ENCODE data around the gene VWA1.
"Not testable (repeated sequence)": the region's sequence is repeated elsewhere in the genome, so short reads cannot be mapped to it uniquely, and the experiment has no call there.

The VWA1 gene

DNA sequence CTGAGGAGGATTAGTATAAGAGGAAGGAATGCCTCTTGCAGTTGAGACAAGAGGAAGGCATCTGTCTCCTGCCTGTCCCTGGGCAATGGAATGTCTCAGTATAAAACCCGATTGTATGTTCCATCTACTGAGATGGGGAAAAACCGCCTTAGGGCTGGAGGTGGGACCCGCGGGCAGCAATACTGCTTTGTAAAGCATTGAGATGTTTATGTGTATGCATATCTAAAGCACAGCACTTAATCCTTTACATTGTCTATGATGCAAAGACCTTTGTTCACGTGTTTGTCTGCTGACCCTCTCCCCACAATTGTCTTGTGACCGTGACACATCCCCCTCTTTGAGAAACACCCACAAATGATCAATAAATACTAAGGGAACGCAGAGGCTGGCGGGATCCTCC lies 25.3 kb upstream of the VWA1 start:
- H3K4me3 ChIP-seq: peak overlapping the region; percentile 22
- H3K27me3 ChIP-seq (ENCODE audit: low read depth); in situ Hi-C loops (cut with MboI; ENCODE audit: low sequenced_read_pairs); H3K9me3 ChIP-seq: not testable (repeated sequence)
- peaks cover 35% of the 10 kb centered on the region for H3K4me1 ChIP-seq
- peak; percentile 65 to 94 for DNase-seq (ENCODE audit: low spot score in 2 of 2)
- H3K36me3 ChIP-seq (replicated peaks): peaks cover 35% of the 10 kb centered on the region

DNA sequence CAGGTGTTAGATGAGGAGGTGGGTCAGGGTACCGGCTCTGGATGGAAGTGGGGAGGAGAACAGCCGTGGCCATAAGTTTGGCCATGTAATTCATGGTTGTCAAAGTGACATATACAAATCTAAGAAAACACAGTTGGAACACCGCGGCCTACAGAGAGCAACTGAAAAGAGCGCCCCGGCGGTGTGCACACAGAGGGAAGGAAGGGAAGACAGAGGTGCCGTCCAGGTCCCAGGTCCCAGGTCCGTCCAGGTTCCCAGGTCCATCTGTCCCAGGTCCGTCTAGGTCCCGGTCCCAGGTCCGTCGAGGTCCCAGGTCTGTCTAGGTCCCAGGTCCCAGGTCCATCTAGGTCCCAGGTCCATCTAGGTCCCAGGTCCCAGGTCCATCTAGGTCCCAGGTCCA lies 23.9 kb upstream of the VWA1 start:
- DNase-seq (ENCODE audit: low spot score in 2 of 2): no peak
- peaks cover 26% of the 10 kb centered on the region for H3K4me1 ChIP-seq
- in situ Hi-C loops (cut with MboI; ENCODE audit: low sequenced_read_pairs): no loop called here
- H3K4me3 ChIP-seq: no peak overlapping the region
- no peaks in the 10 kb centered on the region for H3K27me3 ChIP-seq (ENCODE audit: low read depth)
- peaks cover 22% of the 10 kb centered on the region for H3K36me3 ChIP-seq (replicated peaks)
- H3K9me3 ChIP-seq: 0 out of 2 replicates have a peak, but pooled peaks cover 4% of the 10 kb centered on the region

DNA sequence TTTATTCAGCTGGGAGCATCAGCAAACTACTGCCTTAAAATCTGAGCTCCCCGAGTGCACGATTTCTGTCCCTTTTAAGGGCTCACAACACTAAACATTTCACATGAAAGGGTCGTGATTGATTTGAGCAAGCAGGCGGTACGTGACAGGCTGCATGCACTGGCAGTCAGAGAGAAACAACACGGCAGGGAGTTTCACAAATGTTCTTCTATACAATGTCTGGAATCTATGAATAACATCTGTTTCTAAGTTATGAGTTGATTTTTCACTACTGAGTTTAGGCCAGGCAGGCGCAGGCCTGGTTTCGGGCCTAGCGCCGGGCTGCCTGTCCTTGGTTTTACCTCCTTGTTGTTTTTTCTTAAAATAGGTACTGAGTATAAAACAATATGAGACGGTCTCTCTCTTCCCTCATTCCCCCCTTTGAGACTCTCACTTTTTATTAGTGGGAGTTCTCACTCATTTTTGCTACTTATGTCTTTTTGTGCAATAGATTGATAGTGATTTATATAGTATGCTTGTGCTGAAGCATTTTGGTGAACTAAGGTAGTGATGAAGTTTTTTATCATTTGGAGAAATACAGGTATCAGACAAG lies 23.1 kb upstream of the VWA1 start:
- Histone ChIP-seq H3K4me1 (peaks cover 26% of the 10 kb centered on the region), H3K36me3 (replicated peaks) (peaks cover 18% of the 10 kb centered on the region)
- DNase-seq (ENCODE audit: low spot score in 2 of 2); in situ Hi-C loops (cut with MboI; ENCODE audit: low sequenced_read_pairs); H3K4me3 ChIP-seq; H3K27me3 ChIP-seq (ENCODE audit: low read depth); H3K9me3 ChIP-seq: not testable (repeated sequence)

DNA sequence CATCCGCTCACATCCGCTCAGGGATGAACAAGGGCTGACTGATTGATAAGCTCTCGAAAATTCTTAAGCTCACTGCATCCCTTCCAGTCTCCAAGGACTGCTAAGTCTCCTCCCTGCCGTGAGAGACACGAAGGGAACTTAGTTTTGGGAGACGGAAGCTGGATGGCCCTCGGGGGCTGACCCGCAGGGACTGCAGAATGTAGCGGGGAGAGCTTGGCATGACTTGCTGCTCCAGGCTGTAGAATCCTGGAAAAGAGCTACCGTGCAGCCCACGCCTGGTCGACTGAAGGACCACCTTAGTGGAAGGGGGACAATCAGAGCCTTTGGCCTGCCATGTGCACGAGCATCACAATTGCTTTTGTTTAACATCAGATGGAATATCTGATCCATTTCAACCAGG lies 19.7 kb upstream of the VWA1 start:
- H3K9me3 ChIP-seq: 0 out of 2 replicates have a peak, but pooled peaks cover 4% of the 10 kb centered on the region
- H3K27me3 ChIP-seq (ENCODE audit: low read depth): no peaks in the 10 kb centered on the region
- in situ Hi-C loops (cut with MboI; ENCODE audit: low sequenced_read_pairs): no loop called here

DNA sequence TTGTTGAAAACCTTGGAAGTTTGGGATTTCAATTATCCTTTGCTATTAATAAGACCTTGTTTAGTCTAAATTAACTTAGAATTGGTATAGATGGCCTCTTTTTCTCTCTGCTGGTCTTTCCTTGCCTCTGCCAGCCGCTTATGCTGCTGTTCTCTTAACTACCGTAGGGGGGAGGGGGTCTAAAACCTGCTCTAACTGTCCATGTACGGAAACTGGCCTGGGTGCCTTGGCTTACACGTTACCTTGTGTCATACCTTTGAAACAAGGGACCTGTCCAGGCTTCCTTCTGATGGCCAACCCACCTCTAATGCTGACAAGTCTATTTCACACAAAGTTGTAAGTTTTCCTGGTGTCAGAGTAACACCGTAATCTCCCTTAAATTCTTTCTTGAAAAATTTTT lies 18.1 kb upstream of the VWA1 start:
- H3K4me3 ChIP-seq; in situ Hi-C loops (cut with MboI; ENCODE audit: low sequenced_read_pairs); DNase-seq (ENCODE audit: low spot score in 2 of 2); H3K4me1 ChIP-seq; H3K36me3 ChIP-seq (replicated peaks); H3K27me3 ChIP-seq (ENCODE audit: low read depth); H3K9me3 ChIP-seq: not testable (repeated sequence)

More for the DNA sequence above, 19.7 kb upstream of the VWA1 start:
- Histone ChIP-seq H3K4me1 (peaks cover 6% of the 10 kb centered on the region), H3K4me3 (no peak overlapping the region), H3K36me3 (replicated peaks) (0 out of 2 replicates have a peak, but pooled peaks cover 3% of the 10 kb centered on the region)
- DNase-seq (ENCODE audit: low spot score in 2 of 2): no peak

DNA sequence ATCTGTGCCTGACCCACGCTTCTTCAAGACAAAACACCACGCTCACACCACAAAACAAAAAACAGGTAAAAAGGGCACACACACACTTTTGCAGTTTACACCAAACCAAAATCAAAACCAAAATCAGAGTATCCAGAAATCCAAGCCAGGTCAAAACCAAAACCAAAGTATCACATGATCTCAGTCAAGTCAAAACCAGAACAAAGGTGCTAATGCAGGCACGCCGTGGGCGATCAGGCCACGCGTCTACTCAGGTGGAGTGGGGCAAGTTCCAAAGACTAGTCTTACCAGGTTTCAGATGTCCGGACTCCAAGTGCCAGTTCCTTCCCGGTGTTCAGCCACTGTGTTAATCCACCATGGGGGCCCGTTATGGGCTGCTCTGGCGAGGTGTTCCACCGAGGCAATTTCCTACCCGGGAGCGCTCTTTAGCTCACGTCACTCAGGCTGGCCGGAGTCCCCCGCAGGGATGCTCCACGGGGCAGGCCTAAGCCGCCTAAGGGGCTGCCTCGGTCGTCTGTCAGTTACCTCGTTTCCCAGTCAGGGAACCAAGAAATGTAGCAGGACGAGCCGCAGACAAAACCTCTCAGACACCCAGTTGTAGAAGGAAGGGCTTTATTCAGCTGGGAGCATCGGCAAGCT lies 17.5 kb upstream of the VWA1 start:
- H3K36me3 ChIP-seq (replicated peaks); H3K4me1 ChIP-seq; H3K4me3 ChIP-seq; in situ Hi-C loops (cut with MboI; ENCODE audit: low sequenced_read_pairs); H3K9me3 ChIP-seq; H3K27me3 ChIP-seq (ENCODE audit: low read depth); DNase-seq (ENCODE audit: low spot score in 2 of 2): not testable (repeated sequence)

DNA sequence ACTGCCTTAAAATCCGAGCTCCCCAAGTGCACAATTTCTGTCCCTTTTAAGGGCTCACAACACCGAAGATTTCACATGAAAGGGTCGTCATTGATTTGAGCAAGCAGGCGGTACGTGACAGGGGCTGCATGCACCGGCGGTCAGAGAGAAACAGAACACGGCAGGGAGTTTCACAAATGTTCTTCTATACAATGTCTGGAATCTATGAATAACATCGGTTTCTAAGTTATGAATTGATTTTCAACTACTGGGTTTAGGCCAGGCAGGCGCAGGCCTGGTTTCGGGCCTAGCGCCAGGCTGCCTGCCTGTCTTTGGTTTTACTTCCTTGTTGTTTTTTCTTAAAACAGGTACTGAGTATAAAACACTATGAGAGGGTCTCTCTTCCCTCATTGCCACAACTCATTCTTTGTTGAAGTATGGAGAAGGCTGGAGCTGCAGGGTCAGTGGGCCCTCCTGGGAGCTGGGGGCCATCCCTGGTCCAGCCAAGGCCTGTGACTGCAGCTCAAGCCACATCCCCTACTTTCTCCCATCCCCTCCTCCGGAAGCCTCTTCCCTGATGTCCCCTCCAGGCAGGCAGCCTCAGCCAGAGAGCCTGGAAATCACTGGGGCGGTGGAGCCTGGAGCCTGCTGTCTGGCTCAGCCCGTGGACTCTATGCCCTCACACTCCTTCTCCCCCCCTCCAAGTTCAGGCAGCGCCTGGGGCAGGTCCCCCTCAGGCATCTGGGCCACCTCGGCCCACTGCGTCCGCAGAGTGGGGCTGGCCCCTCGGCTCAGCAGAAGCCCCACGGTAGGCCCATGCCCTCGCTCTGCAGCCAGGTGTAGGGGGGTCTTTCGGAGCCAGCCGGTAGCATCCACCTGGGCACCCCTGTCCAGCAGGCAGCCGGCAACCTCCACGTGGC lies 16.8 kb upstream of the VWA1 start:
- DNase-seq (ENCODE audit: low spot score in 2 of 2): no peak
- Histone ChIP-seq H3K4me3 (no peak overlapping the region), H3K4me1 (no peaks in the 10 kb centered on the region), H3K36me3 (replicated peaks) (no peaks in the 10 kb centered on the region), H3K9me3 (no peaks in the 10 kb centered on the region), H3K27me3 (ENCODE audit: low read depth) (no peaks in the 10 kb centered on the region)
- in situ Hi-C loops (cut with MboI; ENCODE audit: low sequenced_read_pairs): no loop called here

DNA sequence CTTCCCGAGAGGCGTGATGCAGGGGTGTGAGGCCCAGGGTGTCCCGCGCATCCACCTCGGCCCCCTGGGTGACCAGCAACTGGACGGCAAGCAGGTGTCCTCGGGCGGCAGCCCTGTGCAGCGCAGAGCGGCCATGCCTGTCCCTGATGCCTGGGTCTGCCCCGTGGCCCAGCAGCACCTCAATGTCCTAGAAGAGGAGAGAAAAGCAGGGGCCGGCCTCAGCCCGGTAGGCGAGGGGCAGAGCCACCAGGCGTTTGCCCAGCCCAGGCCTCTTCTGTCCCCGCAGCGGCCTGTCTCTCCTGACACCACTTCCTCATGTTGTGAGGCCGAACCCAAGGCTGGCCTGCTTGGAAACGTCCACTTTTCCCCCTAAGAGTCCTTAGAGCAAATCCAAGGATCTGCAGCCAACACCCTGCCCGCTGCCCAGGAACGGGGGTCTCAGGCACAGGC lies 16.1 kb upstream of the VWA1 start:
- Histone ChIP-seq H3K4me1 (no peaks in the 10 kb centered on the region), H3K4me3 (no peak overlapping the region), H3K9me3 (no peaks in the 10 kb centered on the region), H3K27me3 (ENCODE audit: low read depth) (no peaks in the 10 kb centered on the region), H3K36me3 (replicated peaks) (no peaks in the 10 kb centered on the region)
- in situ Hi-C loops (cut with MboI; ENCODE audit: low sequenced_read_pairs): no loop called here
- DNase-seq (ENCODE audit: low spot score in 2 of 2): no peak

DNA sequence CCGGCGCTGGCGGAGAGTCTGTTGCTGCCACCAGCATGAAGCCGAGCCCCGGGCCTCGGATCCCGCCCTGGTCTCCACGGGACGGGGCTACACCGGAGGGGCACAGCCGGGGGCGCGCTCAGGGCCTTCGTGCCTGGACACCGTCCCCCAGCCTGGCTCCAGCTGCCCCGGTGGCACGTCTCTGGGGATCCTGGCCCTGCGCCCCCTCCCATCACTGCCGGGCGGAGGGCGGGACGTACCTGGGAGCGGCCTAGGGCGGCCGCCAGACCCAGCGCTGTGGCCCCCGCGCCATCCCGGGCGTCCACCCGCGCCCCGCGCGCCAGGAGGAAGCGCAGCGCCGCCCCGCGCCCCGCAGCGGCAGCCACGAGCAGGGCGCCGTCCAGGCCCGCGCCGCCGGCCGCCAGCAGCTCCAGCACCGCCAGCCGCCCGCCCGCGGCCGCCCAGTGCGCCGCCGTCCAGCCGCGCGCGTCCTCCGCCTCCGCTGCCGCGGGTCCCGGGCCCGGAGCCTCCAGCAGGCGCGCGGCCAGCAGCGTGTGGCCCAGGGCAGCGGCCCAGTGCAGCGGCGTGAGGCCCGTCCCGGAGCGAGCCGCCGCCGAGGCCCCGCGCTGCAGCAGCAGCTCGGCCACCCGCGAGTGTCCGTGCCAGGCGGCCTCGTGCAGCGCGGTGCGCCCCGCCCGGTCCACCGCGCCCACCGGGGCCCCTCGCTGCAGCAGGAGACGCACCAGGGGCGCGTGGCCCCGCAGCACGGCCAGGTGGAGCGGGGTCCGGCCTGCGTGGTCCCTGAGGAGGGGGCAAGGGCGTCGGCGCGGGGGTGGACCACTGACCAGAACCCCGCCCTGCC lies 15.5 kb upstream of the VWA1 start:
- no peak for DNase-seq (ENCODE audit: low spot score in 2 of 2)
- Histone ChIP-seq H3K27me3 (ENCODE audit: low read depth) (no peaks in the 10 kb centered on the region), H3K4me1 (no peaks in the 10 kb centered on the region), H3K36me3 (replicated peaks) (no peaks in the 10 kb centered on the region), H3K4me3 (no peak overlapping the region), H3K9me3 (no peaks in the 10 kb centered on the region)
- in situ Hi-C loops (cut with MboI; ENCODE audit: low sequenced_read_pairs): no loop called here

DNA sequence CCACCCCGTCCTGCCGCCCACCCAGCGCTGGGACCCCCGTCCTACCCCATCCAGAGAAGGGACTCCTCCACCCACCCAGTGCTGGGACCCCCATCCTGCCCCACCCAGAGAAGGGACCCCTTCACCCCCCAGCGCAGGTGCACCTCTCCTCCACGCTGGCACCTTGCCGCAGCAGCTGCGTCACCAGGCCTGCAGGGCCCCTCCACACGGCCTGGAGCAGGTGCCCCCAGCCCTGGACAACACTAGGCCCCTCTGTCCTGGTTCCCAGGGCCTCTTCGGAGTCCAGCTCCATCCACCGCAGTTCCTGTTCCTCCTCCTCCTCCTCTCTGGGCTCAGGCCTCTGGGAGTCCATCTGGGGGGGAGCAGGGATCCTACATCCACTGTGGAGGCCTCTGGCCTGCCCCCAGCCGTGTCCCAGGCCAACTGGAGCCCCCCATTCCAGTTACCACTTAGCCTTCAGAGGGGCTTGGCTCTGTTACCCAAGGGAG lies 14.8 kb upstream of the VWA1 start:
- H3K4me1 ChIP-seq: no peaks in the 10 kb centered on the region
- in situ Hi-C loops (cut with MboI; ENCODE audit: low sequenced_read_pairs): no loop called here
- H3K36me3 ChIP-seq (replicated peaks): no peaks in the 10 kb centered on the region
- DNase-seq (ENCODE audit: low spot score in 2 of 2): no peak
- H3K9me3 ChIP-seq: no peaks in the 10 kb centered on the region
- H3K4me3 ChIP-seq: no peak overlapping the region
- no peaks in the 10 kb centered on the region for H3K27me3 ChIP-seq (ENCODE audit: low read depth)

DNA sequence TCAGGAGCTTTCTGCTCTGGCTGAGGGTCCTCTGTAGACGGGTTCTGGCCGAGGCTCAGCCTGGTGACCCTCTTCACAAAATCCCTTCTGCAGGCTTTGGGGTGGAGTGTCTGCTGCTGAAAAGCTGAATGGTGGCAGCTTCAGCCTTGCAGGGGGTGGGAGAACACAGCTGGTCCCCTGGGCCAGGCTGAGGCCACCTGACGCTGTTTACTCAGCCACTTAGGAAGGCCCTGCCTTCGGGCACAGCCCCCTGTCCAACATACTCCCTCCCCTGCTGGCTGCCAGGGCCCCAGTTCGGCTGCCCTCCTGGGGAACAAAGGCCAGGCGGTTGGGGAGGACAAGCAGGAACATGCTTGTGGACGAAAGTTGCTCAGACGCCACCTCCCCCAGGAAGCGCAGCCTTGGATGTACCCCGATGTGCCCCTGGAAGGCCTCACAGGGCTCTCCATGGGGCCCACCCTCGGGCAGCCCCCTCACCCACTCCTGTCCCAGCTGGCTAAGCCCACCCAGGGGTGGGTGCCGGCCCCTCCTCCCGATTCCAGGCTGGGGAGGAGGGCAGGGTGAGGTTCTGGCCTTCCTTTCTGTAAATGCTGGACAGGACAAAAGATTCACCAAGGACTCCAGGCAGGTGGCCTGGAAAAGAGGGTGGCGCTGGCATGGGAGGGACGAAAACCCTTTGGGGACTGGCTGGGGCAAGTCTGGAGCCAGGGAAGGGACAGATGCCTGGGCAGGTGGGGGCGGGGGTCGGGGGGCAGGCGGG lies 14.2 kb upstream of the VWA1 start, which contains the start of gene ANKRD65:
ANKRD65 (minus strand) TSS at position 130 of the 760 bp plus-strand sequence. CDS start 271 bp downstream, outside the sequence.
- peak in 1 of 2 experiments; percentile 0 for DNase-seq (ENCODE audit: low spot score in 2 of 2)
- Histone ChIP-seq H3K4me3 (no peak within 1 kb of the TSS), H3K4me1 (no peaks in the 10 kb centered on the region), H3K27me3 (ENCODE audit: low read depth) (no peaks in the 10 kb centered on the region), H3K9me3 (no peaks in the 10 kb centered on the region), H3K36me3 (replicated peaks) (no peaks in the 10 kb centered on the region)
- in situ Hi-C loops (cut with MboI; ENCODE audit: low sequenced_read_pairs): no loop called here

DNA sequence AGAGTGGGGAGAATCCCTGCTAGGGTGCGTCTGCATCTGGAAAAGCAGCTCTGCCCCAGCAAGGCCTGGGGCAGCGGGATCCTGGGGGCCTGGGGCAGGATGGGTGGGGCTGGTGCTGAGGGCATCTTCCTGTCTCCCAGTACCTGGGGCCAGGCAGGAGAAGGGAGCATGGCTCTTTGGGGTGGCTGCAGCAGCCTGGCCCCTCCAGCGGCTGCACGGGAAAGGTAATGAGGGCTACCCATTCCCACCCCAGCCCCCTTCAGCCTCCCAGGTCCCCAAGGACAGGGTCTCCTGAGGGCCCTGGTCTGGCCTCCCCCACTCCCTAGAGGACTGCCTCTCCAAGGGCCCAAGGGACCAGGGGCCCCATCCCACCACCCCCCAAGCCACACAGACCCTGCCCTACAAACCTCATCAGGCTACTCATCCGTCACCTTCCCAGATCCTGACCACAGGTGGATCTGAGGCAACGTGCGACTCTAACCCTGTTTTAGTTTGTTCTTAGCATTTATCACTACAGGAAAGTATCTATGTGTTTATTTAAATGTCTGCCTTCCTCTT lies 13.5 kb upstream of the VWA1 start:
- in situ Hi-C loops (cut with MboI; ENCODE audit: low sequenced_read_pairs): no loop called here
- Histone ChIP-seq H3K9me3 (no peaks in the 10 kb centered on the region), H3K4me3 (no peak overlapping the region), H3K27me3 (ENCODE audit: low read depth) (no peaks in the 10 kb centered on the region), H3K4me1 (peaks cover 2% of the 10 kb centered on the region; the same call in 1 of the 2 replicates), H3K36me3 (replicated peaks) (no peaks in the 10 kb centered on the region)
- no peak for DNase-seq (ENCODE audit: low spot score in 2 of 2)
